Measurements from ENCODE around the gene GNL3L. TPM values are rescaled to one million over a fixed set of nuclear protein-coding genes. Genes with fewer than 3 reads are reported as not detected.
"Not testable (repeated sequence)": the region's sequence is repeated elsewhere in the genome, so short reads cannot be mapped to it uniquely, and the experiment has no call there.

Gene GNL3L
- total and polyA plus RNA-seq, 10 donors, result 3.0 to 52.3 (median 38.2) TPM

GRCh38 chrX:54540289-54540688 is 10.3 kb downstream of the GNL3L start:
- 66 to 93% (median 88%) methylated on average over 4 of the region's 4 CpGs for WGBS, 5 donors
- H3K4me1 ChIP-seq, result no peaks in the 10 kb centered on the region
- intact Hi-C loops (cut with DNase I; ENCODE audit: low total_unique reads), result no loop called here
- peaks cover 0 to 88% (median 63%) of the 10 kb centered on the region in 6 donors for H3K36me3 ChIP-seq
- no peaks in the 10 kb centered on the region for H3K27me3 ChIP-seq (replicated peaks in 1 of 7)
- no peaks in the 10 kb centered on the region for H3K9me3 ChIP-seq
- TF ChIP-seq POLR2AphosphoS5 (IDR thresholded peaks at IDR 0.05) (no peak), POLR2A (IDR thresholded peaks at IDR 0.05) (no peak), CTCF (IDR thresholded peaks at IDR 0.05 in 8 of 11, conservative IDR thresholded peaks at IDR 0.05 in 3 of 11) (no peak)
- DNase-seq, result no peak
- H3K4me3 ChIP-seq, result no peak overlapping the region
- H3K27ac ChIP-seq, result no peak overlapping the region

DNA sequence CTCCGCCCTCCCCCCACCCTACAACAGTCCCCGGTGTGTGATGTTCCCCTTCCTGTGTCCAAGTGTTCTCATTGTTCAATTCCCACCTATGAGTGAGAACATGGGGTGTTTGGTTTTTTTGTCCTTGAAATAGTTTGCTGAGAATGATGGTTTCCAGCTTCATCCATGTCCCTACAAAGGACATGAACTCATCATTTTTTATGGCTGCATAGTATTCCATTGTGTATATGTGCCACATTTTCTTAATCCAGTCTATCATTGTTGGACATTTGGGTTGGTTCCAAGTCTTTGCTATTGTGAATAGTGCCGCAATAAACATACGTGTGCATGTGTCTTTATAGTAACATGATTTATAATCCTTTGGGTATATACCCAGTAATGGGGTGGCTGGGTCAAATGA is 12.2 kb downstream of the GNL3L start:
- 81 to 100% (median 91%) methylated on average over 2 to 3 of the region's 4 CpGs; no CpG with 5 or more reads in 1 of the 5 donors for WGBS, 5 donors
- intact Hi-C loops (cut with DNase I; ENCODE audit: low total_unique reads); H3K27me3 ChIP-seq (replicated peaks in 1 of 7); H3K4me1 ChIP-seq; H3K4me3 ChIP-seq; H3K9me3 ChIP-seq; DNase-seq; H3K27ac ChIP-seq: not testable (repeated sequence)
- H3K36me3 ChIP-seq, result peaks cover 0 to 100% (median 73%) of the 10 kb centered on the region in 6 donors

- Histone ChIP-seq H3K27ac (no peak overlapping the region), H3K36me3 (peaks cover 0 to 100% (median 62%) of the 10 kb centered on the region in 6 donors), H3K4me1 (no peaks in the 10 kb centered on the region), H3K27me3 (replicated peaks in 1 of 7) (no peaks in the 10 kb centered on the region), H3K9me3 (no peaks in the 10 kb centered on the region), H3K4me3 (no peak overlapping the region)
- WGBS, 5 donors, result 95 to 96% (median 96%) methylated on average over 4 of the region's 4 CpGs; no CpG with 5 or more reads in 1 of the 5 donors
- DNase-seq, result no peak
- no peak for TF ChIP-seq POLR2A (IDR thresholded peaks at IDR 0.05)
- TF ChIP-seq CTCF (IDR thresholded peaks at IDR 0.05 in 8 of 11, conservative IDR thresholded peaks at IDR 0.05 in 3 of 11), result no peak
- TF ChIP-seq POLR2AphosphoS5 (IDR thresholded peaks at IDR 0.05), result no peak
- intact Hi-C loops (cut with DNase I; ENCODE audit: low total_unique reads), result no loop called here
These were observed 20.8 kb downstream of the GNL3L start for GRCh38 chrX:54550821-54551220.

- no peak for DNase-seq
- H3K27me3 ChIP-seq (replicated peaks in 1 of 7), result no peaks in the 10 kb centered on the region
These were observed 21.8 kb downstream of the GNL3L start for GRCh38 chrX:54551801-54552200.

GRCh38 chrX:54555006-54555405 is 25.0 kb downstream of the GNL3L start:
- peaks cover 0 to 100% (median 58%) of the 10 kb centered on the region in 6 donors for H3K36me3 ChIP-seq
- H3K9me3 ChIP-seq; H3K27ac ChIP-seq; DNase-seq; H3K4me3 ChIP-seq; H3K27me3 ChIP-seq (replicated peaks in 1 of 7); intact Hi-C loops (cut with DNase I; ENCODE audit: low total_unique reads); H3K4me1 ChIP-seq: not testable (repeated sequence)
- WGBS, 5 donors, result 85 to 98% (median 86%) methylated on average over 7 of the region's 7 CpGs

More at GRCh38 chrX:54551801-54552200, 21.8 kb downstream of the GNL3L start:
- Histone ChIP-seq H3K4me1 (no peaks in the 10 kb centered on the region), H3K9me3 (no peaks in the 10 kb centered on the region), H3K36me3 (peaks cover 0 to 100% (median 60%) of the 10 kb centered on the region in 6 donors), H3K4me3 (no peak overlapping the region), H3K27ac (no peak overlapping the region)
- 83 to 96% (median 86%) methylated on average over 1 to 8 of the region's 8 CpGs for WGBS, 5 donors
- intact Hi-C loops (cut with DNase I; ENCODE audit: low total_unique reads), result no loop called here
- no peak for TF ChIP-seq POLR2A (IDR thresholded peaks at IDR 0.05)
- no peak for TF ChIP-seq POLR2AphosphoS5 (IDR thresholded peaks at IDR 0.05)
- TF ChIP-seq CTCF (IDR thresholded peaks at IDR 0.05 in 8 of 11, conservative IDR thresholded peaks at IDR 0.05 in 3 of 11), result no peak

All from spleen (tissue), 11 donors.